WTC11 (cell line): Measurements from ENCODE around the gene GRAMD4.

Source experiments
- ELF4 ChIP-seq: sonication (generic); formaldehyde crosslinking; IDR thresholded peaks from 2 replicates; pipeline ENCODE4 v1.8.1; 2022; ENCODE audit warnings: low read depth, mild to moderate bottlenecking, moderate library complexity, missing genetic modification reagents
- IRF2 ChIP-seq: sonication (generic); formaldehyde crosslinking; IDR thresholded peaks from 2 replicates; pipeline ENCODE4 v1.8.0; 2022; ENCODE audit warnings: low read depth, missing genetic modification reagents, borderline replicate concordance
- TF ChIP-seq, protein P1 (sequence below): fragments of 200-600 bp; IDR thresholded peaks from 2 replicates; pipeline ENCODE4 v1.8.0; 2022; ENCODE audit warnings: antibody characterized with exemption
- TF ChIP-seq, protein P2 (sequence below): sonication (generic); formaldehyde crosslinking; IDR thresholded peaks from 2 replicates; pipeline ENCODE4 v1.8.1; 2023; ENCODE audit warnings: mild to moderate bottlenecking, missing genetic modification reagents, moderate library complexity
- TF ChIP-seq, protein P3 (sequence below): sonication (generic); formaldehyde crosslinking; IDR thresholded peaks from 2 replicates; pipeline ENCODE4 v1.8.1; 2022; ENCODE audit warnings: low read depth, mild to moderate bottlenecking, moderate library complexity, missing genetic modification reagents, borderline replicate concordance
- TF ChIP-seq, protein P4 (sequence below): sonication (generic); formaldehyde crosslinking; IDR thresholded peaks from 2 replicates; pipeline ENCODE4 v1.8.1; 2022; ENCODE audit warnings: low read depth, missing genetic modification reagents, borderline replicate concordance
- TF ChIP-seq, protein P5 (sequence below): sonication (generic); formaldehyde crosslinking; IDR thresholded peaks from 2 replicates; pipeline ENCODE4 v1.8.1; 2023; ENCODE audit warnings: mild to moderate bottlenecking, missing genetic modification reagents

DNA sequence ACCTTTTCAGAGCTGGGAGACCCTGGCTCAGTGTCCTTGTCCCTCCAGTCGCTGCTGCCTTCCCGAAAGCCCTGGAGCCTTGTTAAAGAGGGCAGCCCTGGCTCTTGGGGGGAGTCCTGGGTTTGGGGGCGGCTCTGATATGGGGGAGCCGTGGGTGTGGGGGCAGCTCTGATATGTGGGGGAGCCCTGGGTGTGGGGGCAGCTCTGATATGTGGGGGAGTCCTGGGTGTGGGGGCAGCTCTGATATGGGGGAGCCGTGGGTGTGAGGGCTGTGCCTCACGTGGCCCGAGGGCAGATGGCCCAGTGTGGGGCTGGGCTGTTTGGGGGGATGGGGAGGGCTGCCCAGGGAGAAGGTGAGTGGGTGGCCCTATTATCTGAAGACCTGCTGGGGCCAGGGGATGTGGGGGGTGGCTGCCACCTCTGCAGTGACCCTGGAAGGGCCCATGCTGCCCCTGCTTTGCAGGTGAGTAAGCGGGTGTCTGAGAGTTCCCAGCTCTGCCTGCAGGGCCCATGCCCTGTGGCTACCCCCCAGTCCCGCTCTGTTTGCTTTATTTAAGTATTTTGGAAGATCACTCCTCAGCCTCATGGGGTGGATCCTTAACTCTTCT is 30.9 kb upstream of the GRAMD4 start:
- TF ChIP-seq, protein P1, sequence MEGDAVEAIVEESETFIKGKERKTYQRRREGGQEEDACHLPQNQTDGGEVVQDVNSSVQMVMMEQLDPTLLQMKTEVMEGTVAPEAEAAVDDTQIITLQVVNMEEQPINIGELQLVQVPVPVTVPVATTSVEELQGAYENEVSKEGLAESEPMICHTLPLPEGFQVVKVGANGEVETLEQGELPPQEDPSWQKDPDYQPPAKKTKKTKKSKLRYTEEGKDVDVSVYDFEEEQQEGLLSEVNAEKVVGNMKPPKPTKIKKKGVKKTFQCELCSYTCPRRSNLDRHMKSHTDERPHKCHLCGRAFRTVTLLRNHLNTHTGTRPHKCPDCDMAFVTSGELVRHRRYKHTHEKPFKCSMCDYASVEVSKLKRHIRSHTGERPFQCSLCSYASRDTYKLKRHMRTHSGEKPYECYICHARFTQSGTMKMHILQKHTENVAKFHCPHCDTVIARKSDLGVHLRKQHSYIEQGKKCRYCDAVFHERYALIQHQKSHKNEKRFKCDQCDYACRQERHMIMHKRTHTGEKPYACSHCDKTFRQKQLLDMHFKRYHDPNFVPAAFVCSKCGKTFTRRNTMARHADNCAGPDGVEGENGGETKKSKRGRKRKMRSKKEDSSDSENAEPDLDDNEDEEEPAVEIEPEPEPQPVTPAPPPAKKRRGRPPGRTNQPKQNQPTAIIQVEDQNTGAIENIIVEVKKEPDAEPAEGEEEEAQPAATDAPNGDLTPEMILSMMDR = no peak
- TF ChIP-seq, protein P2, sequence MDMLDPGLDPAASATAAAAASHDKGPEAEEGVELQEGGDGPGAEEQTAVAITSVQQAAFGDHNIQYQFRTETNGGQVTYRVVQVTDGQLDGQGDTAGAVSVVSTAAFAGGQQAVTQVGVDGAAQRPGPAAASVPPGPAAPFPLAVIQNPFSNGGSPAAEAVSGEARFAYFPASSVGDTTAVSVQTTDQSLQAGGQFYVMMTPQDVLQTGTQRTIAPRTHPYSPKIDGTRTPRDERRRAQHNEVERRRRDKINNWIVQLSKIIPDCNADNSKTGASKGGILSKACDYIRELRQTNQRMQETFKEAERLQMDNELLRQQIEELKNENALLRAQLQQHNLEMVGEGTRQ (CRISPR knock-in tag) = no peak
- TF ChIP-seq, protein P3, sequence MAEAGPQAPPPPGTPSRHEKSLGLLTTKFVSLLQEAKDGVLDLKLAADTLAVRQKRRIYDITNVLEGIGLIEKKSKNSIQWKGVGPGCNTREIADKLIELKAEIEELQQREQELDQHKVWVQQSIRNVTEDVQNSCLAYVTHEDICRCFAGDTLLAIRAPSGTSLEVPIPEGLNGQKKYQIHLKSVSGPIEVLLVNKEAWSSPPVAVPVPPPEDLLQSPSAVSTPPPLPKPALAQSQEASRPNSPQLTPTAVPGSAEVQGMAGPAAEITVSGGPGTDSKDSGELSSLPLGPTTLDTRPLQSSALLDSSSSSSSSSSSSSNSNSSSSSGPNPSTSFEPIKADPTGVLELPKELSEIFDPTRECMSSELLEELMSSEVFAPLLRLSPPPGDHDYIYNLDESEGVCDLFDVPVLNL = no peak
- TF ChIP-seq, protein P4, sequence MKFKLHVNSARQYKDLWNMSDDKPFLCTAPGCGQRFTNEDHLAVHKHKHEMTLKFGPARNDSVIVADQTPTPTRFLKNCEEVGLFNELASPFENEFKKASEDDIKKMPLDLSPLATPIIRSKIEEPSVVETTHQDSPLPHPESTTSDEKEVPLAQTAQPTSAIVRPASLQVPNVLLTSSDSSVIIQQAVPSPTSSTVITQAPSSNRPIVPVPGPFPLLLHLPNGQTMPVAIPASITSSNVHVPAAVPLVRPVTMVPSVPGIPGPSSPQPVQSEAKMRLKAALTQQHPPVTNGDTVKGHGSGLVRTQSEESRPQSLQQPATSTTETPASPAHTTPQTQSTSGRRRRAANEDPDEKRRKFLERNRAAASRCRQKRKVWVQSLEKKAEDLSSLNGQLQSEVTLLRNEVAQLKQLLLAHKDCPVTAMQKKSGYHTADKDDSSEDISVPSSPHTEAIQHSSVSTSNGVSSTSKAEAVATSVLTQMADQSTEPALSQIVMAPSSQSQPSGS = no peak
- TF ChIP-seq, protein P5, sequence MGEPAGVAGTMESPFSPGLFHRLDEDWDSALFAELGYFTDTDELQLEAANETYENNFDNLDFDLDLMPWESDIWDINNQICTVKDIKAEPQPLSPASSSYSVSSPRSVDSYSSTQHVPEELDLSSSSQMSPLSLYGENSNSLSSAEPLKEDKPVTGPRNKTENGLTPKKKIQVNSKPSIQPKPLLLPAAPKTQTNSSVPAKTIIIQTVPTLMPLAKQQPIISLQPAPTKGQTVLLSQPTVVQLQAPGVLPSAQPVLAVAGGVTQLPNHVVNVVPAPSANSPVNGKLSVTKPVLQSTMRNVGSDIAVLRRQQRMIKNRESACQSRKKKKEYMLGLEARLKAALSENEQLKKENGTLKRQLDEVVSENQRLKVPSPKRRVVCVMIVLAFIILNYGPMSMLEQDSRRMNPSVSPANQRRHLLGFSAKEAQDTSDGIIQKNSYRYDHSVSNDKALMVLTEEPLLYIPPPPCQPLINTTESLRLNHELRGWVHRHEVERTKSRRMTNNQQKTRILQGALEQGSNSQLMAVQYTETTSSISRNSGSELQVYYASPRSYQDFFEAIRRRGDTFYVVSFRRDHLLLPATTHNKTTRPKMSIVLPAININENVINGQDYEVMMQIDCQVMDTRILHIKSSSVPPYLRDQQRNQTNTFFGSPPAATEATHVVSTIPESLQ = no peak
- TF ChIP-seq ELF4 (CRISPR knock-in tag) = no peak
- TF ChIP-seq IRF2 (CRISPR knock-in tag) = no peak
